Choroid plexus epithelial cell (primary cell): Measurements from ENCODE around the gene KRTAP3-2.

Source experiments
- DNase-seq: peaks from one replicate; pipeline ENCODE4 v3.0.0-alpha.2; 2010; ENCODE audit warnings: low read depth
- H3K4me3 ChIP-seq: 2 replicates; pipeline ENCODE4 v1.5.1; 2011; ENCODE audit warnings: low read depth, mild to moderate bottlenecking, control low read depth, low read length, moderate library complexity
- CTCF ChIP-seq: conservative IDR thresholded peaks from 2 replicates; pipeline ENCODE4 v1.5.1; 2011; ENCODE audit warnings: low read depth, mild to moderate bottlenecking, control low read depth, inconsistent platforms, low read length, moderate library complexity

Gene KRTAP3-2

DNA sequence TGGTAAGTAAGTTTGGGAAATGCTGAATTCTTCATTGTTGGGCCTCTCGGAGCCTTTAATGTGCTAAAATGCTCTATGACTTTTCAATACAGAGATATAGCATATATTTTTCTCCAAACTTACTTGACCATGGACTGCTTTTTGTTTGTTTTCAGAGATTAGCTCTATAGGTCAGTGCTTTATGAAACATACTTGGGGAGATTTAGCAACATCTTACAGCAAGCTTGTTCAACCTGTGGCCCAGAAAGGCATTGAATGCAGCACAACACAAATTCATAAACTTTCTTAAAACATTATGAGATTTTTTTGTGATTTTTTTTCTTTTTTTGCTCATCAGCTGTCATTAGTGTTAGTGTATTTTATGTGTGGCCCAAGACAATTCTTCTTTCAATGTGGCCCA, 10.2 kb upstream of the KRTAP3-2 start:
- TF ChIP-seq CTCF, result no peak
- no peak for DNase-seq
- H3K4me3 ChIP-seq, result no peak overlapping the region

DNA sequence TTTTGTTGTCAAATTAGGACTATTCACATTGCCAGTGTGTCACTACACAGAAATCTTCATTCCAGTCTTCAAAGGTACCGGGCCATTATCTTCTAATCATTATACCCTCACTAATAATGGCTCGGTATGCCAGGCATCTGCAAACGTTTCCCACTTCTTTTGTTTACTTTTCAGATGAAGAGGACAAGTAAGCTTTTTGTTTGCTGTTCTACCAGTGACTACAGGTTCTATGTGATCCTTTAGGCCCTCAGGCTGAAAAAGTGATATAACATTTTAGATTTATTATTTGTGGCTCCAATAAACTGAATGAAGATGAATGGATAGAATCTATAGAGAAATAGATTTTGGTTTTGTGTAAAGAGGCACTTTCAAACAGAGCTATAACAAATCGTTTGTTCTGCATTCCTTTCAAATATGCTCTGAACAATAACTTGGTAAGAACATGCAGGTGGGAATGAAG, 9.6 kb upstream of the KRTAP3-2 start:
- no peak overlapping the region for H3K4me3 ChIP-seq
- no peak for TF ChIP-seq CTCF
- no peak for DNase-seq

DNA sequence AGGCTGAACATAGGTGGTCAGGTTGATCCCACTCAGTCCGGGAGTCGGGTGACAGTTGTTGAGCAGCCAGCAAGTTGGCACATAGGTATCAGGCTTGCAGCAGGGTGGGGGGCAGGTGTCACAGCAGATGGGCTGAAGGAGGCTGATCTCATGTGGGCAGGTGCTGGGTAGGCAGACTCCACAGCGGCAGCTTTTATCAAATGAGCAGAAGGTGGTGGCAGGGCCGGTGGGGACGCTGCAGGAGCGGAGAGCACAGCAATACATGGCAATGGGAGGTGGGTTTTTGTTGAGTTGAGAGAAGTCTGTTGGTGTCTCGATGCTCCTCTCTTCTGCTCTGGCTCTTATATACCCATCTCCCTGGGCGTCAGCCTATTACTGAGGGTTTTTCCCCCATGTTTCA, 9.1 kb upstream of the KRTAP3-2 start, which contains the start of gene KRTAP3-1:
Gene KRTAP3-1, minus strand, starts transcription at position 318 of the 400 bp plus-strand sequence. Its CDS starts 54 bp downstream, at position 264.
- no peak within 1 kb of the TSS for H3K4me3 ChIP-seq
- DNase-seq, result no peak
- TF ChIP-seq CTCF, result no peak

- TF ChIP-seq CTCF, result no peak
- no peak for DNase-seq
- H3K4me3 ChIP-seq, result no peak overlapping the region
Measured at GRCh38 chr17:41004397-41004796, 4.7 kb upstream of the KRTAP3-2 start.

DNA sequence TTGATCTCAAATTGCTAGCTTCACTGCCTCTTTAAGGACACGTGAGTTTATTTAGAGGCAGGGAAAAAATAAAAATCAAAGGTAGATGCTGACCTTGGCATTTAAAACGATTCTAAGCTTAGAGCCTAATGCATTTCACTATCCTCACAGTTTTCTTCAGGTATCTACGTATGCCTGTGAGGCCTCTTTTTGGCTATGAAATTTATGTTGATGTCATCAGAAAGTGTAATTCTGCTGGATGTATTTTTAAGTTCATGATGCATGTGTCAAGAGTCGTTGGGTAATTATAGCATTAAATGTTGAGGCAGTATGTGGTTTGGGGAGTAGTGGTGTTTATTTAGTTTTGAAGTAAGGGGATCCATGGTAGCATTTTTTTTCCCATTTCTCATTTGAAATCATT, 4.2 kb upstream of the KRTAP3-2 start:
- no peak overlapping the region for H3K4me3 ChIP-seq
- no peak for DNase-seq
- TF ChIP-seq CTCF, result no peak

GRCh38 chr17:41002814-41003213, 3.1 kb upstream of the KRTAP3-2 start:
- no peak overlapping the region for H3K4me3 ChIP-seq
- TF ChIP-seq CTCF, result no peak
- peak; percentile 28 for DNase-seq

DNA sequence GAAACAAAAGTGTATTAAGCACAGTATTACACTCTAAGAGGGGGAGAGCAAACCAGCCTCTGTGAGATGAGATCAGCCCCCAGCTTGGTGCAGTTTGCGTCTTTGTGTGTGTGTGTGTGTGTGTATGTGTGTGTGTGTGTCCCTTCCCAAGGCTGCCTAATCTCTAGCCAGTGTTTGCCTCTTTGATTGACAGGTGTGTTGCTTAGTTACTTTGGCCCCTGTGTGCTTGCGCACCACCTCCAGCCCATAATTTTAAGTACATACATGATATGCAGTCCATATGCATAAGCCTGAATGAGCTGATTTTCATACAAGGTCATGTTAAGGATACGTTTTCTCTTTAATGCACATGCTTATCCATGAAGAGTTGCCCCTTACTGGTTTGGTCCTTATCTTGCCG, 2.1 kb upstream of the KRTAP3-2 start:
- H3K4me3 ChIP-seq, result no peak overlapping the region
- no peak for DNase-seq
- no peak for TF ChIP-seq CTCF
